ENCODE measurements around the gene TUBB2B.

- TF ChIP-seq, protein P1, sequence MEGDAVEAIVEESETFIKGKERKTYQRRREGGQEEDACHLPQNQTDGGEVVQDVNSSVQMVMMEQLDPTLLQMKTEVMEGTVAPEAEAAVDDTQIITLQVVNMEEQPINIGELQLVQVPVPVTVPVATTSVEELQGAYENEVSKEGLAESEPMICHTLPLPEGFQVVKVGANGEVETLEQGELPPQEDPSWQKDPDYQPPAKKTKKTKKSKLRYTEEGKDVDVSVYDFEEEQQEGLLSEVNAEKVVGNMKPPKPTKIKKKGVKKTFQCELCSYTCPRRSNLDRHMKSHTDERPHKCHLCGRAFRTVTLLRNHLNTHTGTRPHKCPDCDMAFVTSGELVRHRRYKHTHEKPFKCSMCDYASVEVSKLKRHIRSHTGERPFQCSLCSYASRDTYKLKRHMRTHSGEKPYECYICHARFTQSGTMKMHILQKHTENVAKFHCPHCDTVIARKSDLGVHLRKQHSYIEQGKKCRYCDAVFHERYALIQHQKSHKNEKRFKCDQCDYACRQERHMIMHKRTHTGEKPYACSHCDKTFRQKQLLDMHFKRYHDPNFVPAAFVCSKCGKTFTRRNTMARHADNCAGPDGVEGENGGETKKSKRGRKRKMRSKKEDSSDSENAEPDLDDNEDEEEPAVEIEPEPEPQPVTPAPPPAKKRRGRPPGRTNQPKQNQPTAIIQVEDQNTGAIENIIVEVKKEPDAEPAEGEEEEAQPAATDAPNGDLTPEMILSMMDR (IDR thresholded peaks at IDR 0.05; ENCODE audit: insufficient read depth, low read depth, low read length) = no peak
- TF ChIP-seq EZH2 (IDR thresholded peaks at IDR 0.05; ENCODE audit: insufficient read depth, low read length) = no peak
These were observed 4.8 kb upstream of the TUBB2B start for GRCh38 chr6:3232017-3232945.
